HG03442 (cell line): ENCODE data around the gene COL5A1.

Source experiments
- ATAC-seq: cut with Tn5 transposase; IDR thresholded peaks from one replicate; pipeline ENCODE4 v1.9.1; 2021; ENCODE audit warnings: mild to moderate bottlenecking, moderate library complexity; ENCODE audit not compliant: unreplicated experiment

Gene COL5A1

DNA sequence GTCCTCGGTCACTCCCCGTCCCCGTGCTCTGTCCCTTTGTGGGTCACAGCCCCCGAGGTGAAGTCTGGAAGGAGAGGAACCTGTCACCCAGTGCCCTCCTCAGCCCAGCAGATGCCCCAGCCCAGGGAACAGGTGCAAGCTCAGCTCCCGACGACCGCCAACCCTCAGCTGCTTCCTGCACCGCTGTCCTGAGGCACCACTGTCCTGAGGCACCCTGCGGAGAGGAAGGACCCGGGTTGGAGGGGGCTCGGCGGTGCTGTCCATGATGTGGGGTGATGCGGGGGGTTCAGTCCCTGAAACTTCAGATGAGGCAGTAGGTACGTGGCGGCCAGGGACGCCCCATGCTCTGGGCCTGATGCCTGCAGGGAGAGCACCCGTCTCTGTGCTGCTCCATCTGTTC lies 81.4 kb downstream of the COL5A1 start:
- no peak for ATAC-seq

DNA sequence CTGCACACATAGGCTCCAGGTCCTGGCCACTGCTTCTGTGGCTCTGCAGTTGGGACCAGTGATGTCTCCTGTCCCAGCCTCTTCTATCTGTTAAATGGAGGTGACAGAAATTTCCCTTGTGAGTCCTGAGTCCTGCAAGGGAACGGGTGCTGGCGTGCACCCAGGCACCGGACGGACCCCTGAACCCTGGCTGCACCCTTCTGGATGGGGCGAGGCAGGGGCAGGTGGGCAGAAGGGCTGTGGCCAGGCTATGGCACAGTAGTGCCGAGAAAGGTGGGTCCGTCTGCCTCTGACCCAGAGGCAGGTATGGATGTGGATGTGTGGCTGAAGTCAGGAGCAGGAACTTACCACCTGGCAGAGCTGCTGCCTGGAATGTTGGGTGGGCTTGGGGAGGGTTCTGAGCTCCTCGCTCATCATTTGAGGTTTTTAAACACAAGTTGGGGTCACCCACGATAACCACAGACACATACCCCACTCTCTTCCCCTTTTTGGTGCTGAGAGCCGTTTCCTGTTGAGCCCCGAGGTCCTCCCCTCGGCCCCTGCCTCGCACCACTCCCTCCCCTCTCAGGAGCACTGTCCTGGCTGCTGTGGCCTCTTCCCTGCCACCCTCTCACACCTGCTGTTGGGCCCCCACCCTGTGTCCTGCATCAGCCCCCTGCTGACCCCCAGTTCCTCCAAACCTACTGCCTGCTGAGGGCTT lies 82.0 kb downstream of the COL5A1 start:
- ATAC-seq, result no peak

DNA sequence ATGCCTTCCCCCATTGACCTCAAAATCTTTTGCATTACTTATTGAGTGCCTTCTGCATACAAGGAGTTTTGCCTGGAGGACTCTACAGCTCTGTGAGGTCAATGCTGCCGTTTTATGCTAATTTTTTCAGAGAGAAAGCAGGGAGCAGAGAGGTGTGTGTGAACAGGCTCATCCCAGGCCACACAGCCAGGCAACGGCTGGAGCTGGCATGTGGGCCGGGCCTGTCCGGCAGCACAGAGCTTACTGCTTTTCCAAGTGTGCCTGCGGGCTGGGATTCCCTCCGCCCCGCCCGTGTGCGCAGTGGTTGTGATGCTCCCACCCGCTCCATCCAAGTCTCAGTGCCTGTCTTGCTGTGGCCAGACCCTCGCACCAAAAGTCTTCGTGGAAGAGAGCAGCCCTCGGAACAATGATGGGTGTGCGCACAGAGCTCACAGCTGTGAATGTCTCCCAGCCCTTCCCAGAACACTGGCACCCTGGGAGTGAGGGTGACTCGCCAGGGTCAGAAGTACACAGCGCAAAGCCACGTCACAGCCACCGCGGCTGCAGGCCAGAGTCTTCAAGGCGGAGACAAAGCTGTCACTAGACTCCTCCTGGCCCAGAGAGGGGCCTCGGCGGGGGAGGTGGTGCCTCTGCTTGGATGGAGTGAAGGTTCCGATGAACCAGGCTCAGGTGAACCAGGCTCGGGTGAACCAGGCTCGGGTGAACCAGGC lies 82.8 kb downstream of the COL5A1 start:
- no peak for ATAC-seq

DNA sequence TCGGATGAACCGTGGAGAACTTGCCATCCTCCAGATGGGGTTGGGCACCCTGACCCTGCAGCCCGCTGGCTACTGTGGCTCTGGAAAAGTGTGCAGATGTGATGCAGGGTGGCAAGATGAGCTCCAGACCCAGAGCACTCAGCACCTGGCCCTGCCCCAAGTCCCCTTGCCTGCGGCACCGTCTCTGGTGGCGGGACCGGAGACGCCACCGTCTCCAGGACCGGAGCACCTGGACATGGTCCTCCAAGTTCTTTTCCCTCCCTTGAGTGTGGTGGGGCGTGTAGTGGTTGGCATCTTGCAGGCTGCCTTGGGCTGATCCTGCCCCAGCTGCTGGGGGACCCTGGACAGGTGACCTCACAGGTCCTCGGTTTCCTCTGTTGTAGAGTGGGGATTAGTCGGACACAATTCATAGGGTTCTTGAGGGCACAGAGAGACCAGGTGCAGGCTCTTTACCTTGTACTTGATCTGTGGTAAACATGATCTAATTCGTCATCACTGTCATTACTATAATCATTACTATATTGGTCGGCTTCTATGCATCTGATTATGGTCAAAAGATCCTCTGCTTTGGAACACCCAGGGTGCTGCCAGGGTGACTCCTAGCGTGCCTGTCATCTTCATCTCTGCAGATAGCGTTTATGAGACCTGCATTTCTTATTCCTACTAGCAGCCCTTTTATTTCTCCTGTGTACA lies 83.5 kb downstream of the COL5A1 start:
- ATAC-seq, result no peak

DNA sequence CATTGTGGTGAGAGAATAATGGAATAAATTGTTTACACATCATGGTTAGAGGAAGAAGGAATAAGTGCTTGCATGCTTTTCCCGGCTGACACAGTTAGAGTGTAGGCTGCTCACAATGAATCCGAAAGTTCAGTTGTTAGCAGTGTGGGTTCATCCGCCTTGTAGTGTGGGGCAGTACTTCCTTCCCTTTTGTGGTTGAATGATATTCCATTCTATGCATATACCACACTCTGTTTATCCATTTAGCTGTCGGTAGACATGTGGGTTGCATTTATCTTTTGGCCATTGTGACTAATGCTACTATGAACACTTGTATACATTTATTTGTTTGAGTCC lies 84.0 kb downstream of the COL5A1 start:
- no peak for ATAC-seq

DNA sequence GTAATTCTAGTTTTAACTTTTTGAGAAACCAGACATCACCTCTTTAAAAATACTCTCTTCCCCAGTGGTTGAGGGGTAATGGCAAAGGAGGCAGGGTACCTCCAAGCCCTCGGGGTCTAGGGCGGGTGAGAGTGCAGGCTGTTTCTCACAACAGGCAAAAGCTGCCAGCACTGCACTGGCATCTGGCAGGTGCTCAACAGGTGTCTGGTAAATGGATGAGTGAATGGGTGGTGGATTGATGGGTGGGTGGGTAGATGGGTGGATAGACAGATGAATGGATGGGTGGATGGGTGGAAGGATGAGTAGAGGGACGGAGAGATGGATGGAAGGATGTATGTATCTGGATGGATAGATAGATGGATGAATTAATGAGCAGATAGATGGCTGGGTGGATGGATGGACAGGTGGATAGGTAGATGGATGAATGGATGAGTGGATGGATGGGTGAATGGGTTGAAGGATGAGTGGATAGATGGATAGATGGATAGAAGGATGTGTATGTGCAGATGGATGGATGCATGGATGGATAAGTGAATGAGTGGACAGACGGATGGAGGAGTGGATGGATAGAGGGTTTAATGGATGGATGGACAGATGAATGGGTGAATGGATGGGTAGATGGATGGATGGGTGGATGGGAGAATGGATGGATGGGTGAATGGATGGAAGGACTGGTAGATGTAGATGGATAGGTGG lies 84.6 kb downstream of the COL5A1 start:
- ATAC-seq, result no peak

DNA sequence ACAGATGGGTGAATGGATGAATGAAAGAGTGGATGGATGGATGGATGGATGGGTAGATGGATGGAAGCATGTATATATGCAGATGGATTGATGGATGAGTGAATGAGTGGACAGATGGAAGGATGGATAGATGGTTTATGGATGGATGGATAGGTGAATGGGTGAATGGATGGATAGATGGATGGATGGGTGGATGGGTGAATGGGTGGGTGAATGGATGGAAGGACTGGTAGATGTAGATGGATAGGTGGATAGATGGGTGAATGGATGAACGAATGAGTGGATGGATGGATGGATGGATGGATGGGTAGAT lies 85.1 kb downstream of the COL5A1 start:
- no peak for ATAC-seq

DNA sequence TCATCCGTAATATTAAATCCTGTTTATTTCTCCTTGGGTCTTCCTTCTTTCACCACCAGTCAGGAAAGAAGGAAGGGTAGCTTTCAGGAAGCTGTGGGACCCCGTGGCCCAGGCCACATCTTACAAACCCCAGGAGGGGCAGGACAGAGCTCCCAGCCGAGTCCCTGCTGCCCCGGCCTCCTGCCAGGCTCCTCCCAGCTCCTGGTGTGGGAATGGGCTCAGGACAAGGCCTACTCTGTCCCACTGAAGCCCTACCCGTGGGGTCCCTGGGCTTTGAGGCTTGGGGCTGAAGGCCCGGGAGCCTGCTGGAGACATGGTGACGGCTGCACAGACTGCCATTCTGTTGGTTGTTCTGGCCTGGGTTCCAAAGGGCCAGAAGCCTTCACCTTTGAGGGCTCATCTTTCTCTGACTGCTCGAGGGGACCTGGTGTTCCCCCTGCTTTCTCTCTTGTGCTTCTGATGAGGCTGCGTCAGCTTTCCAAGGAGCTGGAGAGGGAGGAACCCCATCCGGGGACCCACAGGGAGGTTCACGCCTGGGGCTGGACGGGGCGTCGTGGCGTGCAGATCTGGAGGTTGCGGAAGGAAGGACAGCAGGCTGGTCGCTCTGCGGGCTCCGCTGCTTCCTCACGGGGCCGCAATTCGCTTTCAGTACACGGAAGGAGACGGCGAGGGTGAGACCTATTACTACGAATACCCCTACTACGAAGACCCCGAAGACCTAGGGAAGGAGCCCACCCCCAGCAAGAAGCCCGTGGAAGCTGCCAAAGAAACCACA lies 86.6 kb downstream of the COL5A1 start:
- ATAC-seq, result no peak

DNA sequence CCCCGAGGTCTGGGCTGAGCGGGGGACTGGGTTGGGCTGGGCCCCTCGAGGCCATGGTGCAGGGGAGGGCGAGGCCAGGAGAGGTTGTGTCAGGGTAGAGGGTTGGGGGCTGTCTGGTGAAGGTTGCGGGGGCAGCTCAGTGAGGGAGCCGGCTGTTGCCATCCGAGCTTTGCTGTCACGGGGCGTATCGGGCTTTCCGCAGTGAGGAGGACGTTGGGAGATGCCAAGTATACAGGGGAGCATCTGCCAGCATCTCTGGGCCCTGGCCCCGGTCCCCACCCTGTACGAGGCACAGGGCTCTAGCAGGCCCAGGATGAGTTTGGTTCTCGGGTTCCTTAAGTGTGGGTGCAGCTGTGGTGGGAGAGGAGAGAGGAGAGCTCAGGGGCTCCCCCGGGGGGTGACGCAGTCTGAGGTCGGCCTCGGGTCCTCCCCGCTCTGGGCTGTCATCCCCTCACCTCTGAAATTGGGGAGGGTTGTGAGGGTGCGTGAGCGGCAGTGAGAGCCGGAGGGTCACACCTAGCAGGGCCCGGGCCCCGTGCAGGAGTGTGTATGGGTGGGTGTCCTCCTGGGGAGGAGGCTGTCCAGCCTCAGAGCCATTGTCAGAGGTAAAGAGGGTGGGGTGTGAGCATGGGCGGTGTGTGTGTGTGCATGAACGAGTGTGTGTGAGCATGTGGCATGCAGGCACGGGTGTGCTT lies 87.3 kb downstream of the COL5A1 start:
- no peak for ATAC-seq

DNA sequence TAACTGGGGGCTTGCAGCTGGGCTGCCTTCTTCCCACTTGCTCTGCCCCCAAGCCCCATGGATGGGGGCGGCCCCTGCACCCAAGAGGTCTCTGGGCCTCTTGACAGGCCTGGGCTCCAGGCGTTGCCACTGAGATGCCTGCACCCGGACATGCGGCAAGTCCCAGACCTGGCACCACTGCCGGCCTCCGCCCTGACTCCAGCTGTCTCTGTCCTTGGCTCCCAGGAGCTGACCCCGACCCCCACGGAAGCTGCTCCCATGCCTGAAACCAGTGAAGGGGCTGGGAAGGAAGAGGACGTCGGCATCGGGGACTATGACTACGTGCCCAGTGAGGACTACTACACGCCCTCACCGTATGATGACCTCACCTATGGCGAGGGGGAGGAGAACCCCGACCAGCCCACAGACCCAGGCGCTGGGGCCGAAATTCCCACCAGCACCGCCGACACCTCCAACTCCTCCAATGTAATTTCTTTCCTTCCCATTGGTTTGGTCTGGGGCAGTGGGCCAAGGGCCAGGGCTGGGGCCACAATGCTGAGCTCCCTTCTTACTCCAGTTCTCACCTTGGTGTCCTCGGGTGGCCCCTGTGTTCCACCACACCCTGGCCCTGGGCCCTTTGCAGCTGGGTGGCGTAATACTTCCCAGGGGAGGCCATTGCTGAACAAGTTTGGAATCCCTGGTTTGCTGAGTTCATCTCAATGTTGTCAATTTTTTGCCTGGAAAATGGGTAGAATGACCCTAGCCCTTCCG lies 88.6 kb downstream of the COL5A1 start:
- ATAC-seq, result no peak

DNA sequence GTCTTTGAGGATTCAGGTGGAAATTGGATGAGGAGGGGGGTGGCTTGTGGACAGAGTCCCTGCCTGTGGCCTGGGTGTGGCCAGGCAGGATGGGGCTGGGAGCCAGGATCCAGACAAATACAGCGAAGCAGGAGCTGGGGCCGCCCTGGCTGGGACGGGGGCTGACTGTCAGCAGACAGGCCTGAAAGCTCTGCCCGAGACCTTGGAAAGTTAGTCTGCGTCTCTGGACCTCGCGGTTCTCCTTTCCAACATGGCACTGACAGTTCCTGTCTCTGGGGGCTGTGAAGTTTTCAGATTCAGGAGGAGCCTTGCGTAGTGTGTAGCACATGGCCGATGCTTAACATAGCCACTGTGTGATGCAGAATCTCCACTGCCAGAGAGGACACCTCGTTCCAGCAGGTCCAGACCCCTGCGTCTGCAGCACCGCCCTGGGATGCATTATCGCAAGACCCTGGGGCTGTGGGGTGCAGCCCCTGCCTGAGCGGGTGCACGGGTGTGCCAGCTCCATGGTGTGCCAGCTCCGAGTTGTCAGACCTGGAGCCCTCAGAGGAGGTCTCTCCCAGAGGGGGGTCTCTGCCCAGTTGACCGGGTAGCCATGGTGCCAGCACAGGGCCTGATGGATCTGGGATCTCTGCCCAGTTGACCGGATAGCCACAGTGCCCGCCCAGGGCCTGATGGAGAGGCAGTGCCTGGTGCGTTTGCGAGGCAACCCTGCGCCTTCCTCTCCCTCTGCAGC lies 89.3 kb downstream of the COL5A1 start:
- no peak for ATAC-seq

DNA sequence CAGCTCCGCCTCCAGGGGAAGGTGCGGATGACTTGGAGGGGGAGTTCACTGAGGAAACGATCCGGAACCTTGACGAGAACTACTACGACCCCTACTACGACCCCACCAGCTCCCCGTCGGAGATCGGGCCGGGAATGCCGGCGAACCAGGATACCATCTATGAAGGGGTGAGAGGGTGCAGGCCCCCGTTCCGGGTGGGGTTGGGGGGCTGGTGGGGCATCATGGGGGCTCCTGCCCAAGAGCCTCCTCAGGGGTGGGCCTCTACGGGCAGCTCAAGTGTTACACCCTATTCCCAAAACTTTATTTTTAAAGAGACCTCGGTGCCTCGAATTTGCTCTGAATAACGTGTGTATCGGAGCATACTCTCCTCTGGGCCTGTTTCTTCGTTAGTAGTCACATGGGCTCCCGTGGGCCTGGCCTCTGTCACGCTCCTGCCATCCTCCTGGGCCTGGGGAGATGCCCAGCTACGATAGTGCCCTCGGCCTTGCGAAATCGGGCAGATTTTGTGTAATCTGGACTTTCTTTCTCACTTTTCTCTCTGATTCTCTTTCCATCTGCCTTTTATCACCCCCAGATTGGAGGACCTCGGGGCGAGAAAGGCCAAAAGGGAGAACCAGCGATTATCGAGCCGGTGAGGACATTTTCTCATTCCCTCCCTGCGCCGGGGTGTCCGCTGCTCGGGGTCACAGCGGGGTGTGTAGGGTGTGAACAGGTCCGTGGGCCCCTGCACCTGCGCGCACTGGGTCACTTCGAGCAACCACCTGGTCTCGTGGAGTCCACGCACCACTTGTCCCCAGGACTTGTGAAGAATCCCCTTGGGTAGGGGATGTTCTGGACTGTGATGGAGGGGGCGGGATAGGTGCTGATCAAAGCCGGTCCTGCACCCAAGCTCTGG lies 90.1 kb downstream of the COL5A1 start:
- no peak for ATAC-seq

DNA sequence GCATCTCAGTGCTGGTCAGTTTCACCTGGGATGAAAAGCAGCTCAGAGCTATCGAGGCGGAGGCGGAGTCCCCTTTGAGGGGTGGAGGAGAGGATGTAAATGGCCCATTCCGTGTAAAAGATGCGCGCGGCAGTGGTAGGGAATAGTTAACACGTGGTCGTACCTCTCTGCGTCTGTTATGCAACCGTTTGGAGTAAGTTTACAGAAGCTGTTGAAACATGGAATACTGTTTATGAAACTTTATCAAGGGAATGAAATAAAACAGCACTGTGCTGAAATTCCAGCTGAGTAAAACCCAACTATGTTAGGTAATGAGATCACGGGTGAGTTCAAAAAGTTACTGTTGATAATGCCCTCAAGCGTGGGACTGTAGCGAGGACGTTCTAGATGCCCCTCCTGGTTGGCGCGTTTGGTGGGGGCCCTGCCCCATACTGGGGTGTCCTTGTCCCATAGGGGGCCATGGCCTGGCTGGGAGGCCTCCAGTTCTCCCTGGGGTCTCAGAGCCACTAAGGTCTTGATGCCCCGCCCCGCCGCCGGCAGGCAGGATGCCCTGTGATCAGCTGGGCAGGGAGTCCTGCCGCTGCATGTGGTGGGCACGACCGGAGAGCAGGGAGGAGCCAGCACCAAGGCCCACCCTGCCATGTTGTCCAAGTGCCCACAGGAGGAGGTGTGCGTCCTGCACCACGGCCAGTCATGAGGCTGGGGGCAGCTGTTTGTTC lies 90.9 kb downstream of the COL5A1 start:
- ATAC-seq, result no peak

DNA sequence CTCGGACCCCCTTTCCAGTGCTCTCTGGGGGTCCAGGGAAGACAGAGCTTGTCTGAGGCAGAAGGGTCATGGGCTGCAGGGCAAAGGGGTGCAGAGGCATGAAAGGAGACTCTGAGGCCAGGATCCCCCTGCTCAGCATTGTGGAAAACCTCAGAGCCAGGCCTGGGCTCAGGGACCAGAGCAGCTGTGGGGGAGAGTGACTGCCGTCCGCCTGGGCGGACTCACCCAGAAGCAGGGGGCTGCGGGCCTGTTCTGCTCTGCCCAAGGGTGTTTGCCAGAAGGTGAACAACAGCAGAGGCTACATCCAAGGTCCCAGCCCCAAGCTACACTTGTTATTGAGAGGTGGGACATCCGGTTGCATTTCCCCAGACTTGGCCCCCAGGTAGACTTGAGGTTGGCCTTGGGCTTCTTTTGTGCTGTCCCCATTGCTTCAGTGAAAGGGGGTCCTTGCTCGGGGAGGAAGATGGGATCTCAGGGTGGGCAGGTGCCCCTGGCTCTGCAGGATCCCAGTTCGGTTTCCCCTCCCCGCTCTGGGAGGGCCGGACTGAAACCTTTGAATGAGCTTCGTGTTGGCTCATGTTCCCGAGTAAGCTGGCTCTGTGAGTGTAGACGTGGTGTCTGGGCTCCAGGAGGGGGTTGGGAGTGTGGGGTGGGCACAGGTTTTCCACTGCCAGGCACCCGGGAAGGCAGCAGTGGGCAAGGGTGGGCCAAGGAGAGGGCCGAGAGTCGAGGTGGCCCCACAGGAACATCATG lies 92.1 kb downstream of the COL5A1 start:
- ATAC-seq, result no peak

DNA sequence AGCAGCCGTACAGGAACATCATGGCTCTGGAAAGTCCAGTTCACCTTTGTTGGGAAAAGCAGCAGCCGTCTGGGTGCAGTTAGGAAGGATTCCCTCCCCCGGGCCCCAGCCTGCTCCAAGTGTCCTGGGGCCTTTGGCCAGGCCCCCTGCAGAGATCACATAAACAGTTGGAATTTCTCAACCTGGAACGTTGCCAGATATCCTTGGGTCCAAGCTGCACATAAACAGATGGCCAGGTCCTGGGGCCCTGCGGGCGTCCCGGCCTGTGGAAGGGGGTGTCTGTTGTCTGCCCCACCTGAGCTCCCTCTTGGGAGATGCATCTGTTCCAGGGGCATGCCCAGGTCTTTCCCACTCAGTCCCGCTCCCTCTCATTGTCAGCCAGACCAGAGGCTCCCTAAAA lies 92.7 kb downstream of the COL5A1 start:
- ATAC-seq, result no peak

DNA sequence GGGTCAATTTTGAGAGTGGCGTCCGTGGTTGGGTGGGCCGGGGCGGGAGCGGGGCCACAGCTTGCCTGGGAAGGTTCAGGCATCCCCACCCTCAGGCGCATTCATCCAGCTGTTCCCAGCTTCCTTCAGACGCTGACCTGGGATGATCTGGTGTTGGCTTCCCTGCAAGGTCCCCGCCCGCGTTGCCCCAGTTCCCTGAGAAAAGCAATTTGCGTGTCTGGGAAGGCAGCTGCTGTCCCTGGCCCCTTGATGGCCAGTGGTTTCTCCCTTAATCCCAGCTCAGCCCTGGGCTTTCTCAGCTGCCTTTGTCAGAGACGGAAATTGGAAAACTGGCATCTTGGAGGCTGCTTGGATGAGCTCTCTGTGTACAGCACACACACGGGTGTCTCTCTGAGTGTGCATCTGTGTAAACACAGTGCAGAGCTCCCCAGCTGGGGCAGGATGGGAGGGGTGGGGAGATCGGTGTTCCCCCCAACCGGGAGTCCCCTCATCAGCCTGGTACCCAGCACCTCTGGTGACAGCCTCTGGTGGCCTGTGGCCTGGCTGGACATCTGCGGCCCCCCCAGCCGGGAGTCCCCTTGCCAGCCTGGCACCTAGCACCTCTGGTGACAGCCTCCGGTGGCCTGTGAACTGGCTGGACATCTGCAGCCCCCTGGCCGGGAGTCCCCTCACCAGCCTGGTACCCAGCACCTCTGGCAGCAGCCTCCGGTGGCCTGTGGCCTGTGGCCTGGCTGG lies 94.0 kb downstream of the COL5A1 start:
- ATAC-seq, result no peak
